Liver (tissue), 9 donors: ENCODE measurements around the gene CDR2. TPM values are rescaled to one million over a fixed set of nuclear protein-coding genes. Genes with fewer than 3 reads are reported as not detected.

ENCODE experiments used
- DNase-seq: peaks from one replicate; pipeline ENCODE4 v3.0.0-alpha.2; 2017; ENCODE audit warnings: low spot score
- H3K27ac ChIP-seq, 2 donors: one replicate each; pipeline ENCODE4 v1.7.0; 2013; ENCODE audit warnings: inconsistent platforms in 2 of 2, low read length in 2 of 2, control low read depth in 1 of 2, low read depth in 1 of 2, mild to moderate bottlenecking in 1 of 2
- H3K27me3 ChIP-seq, 4 donors: one replicate each; pipeline versions ENCODE4 v1.6.1 to v1.7.0; 2013; ENCODE audit warnings: low read length in 3 of 4, inconsistent platforms in 1 of 4, mild to moderate bottlenecking in 1 of 4, moderate library complexity in 1 of 4; ENCODE audit not compliant: control insufficient read depth in 4 of 4, insufficient read depth in 4 of 4
- H3K36me3 ChIP-seq, 4 donors: one replicate each; pipeline versions ENCODE4 v1.6.1 to v1.7.0; 2013; ENCODE audit warnings: low read length in 3 of 4, mild to moderate bottlenecking in 3 of 4, low read depth in 1 of 4, moderate library complexity in 1 of 4; ENCODE audit not compliant: control insufficient read depth in 4 of 4, insufficient read depth in 3 of 4
- H3K4me1 ChIP-seq, 4 donors: one replicate each; pipeline versions ENCODE4 v1.6.1 to v1.7.0; 2013; ENCODE audit warnings: low read length in 3 of 4, mild to moderate bottlenecking in 3 of 4, moderate library complexity in 1 of 4; ENCODE audit not compliant: control insufficient read depth in 4 of 4, insufficient read depth in 4 of 4
- H3K4me3 ChIP-seq, 3 donors: one replicate each; pipeline versions ENCODE4 v1.6.1 to v1.7.0; 2013; ENCODE audit warnings: low read length in 3 of 3, control low read depth in 1 of 3, low read depth in 1 of 3, mild to moderate bottlenecking in 1 of 3
- H3K9ac ChIP-seq, 2 donors: one replicate each; pipeline ENCODE4 v1.7.0; 2013; ENCODE audit warnings: low read length in 2 of 2, mild to moderate bottlenecking in 2 of 2, moderate library complexity in 2 of 2, control low read depth in 1 of 2, low read depth in 1 of 2
- H3K9me3 ChIP-seq, 4 donors: one replicate each; pipeline versions ENCODE4 v1.6.1 to v1.7.0; 2013; ENCODE audit warnings: low read length in 3 of 4; ENCODE audit not compliant: control insufficient read depth in 4 of 4
- FOXA1 ChIP-seq: IDR thresholded peaks from 2 replicates; pipeline ENCODE4 v1.6.1; 2016; ENCODE audit warnings: antibody characterized with exemption
- FOXA2 ChIP-seq: IDR thresholded peaks from 2 replicates; pipeline ENCODE4 v1.6.1; 2016; ENCODE audit warnings: antibody characterized with exemption
- GABPA ChIP-seq, 2 donors: IDR thresholded peaks in 1 of 2; conservative IDR thresholded peaks in 1 of 2; 2 replicates each; pipeline ENCODE4 v1.6.1; 2016; ENCODE audit warnings: antibody characterized with exemption in 2 of 2, mild to moderate bottlenecking in 1 of 2, moderate library complexity in 1 of 2
- HNF4A ChIP-seq, 2 donors: conservative IDR thresholded peaks; 2 replicates each; pipeline ENCODE4 v1.6.1; 2016; ENCODE audit warnings: antibody characterized with exemption in 2 of 2, mild to moderate bottlenecking in 2 of 2
- HNF4G ChIP-seq: IDR thresholded peaks from 2 replicates; pipeline ENCODE4 v1.6.1; 2016; ENCODE audit warnings: antibody characterized with exemption
- JUND ChIP-seq, 2 donors: IDR thresholded peaks; 2 replicates each; pipeline ENCODE4 v1.6.1; 2016; ENCODE audit warnings: antibody characterized with exemption in 2 of 2
- NR2F2 ChIP-seq: IDR thresholded peaks from 2 replicates; pipeline ENCODE4 v1.6.1; 2016; ENCODE audit warnings: antibody characterized with exemption
- RAD21 ChIP-seq, 2 donors: IDR thresholded peaks; 2 replicates each; pipeline ENCODE4 v1.6.1; 2016; ENCODE audit warnings: antibody characterized with exemption in 2 of 2, mild to moderate bottlenecking in 2 of 2
- REST ChIP-seq: IDR thresholded peaks from 2 replicates; pipeline ENCODE4 v1.6.1; 2016; ENCODE audit warnings: antibody characterized with exemption, mild to moderate bottlenecking
- RXRA ChIP-seq, 2 donors: IDR thresholded peaks; 2 replicates each; pipeline ENCODE4 v1.6.1; 2017 to 2018; ENCODE audit warnings: antibody characterized with exemption in 2 of 2, mild to moderate bottlenecking in 1 of 2
- SP1 ChIP-seq: IDR thresholded peaks from 2 replicates; pipeline ENCODE4 v1.6.1; 2018; ENCODE audit warnings: antibody characterized with exemption, mild to moderate bottlenecking
- TAF1 ChIP-seq: conservative IDR thresholded peaks from 2 replicates; pipeline ENCODE4 v1.6.1; 2016; ENCODE audit warnings: antibody characterized with exemption, mild to moderate bottlenecking
- YY1 ChIP-seq: IDR thresholded peaks from 2 replicates; pipeline ENCODE4 v1.6.1; 2016; ENCODE audit warnings: antibody characterized with exemption, mild to moderate bottlenecking
- WGBS: extraction: QIAGEN DNeasy Blood & Tissue Kit; methylation state at CpG from one replicate; pipeline ENCODE4 v1.1.7; 2013; 5-methylcytosine and 5-hydroxymethylcytosine counted together
- polyA plus RNA-seq, 2 donors: library from polyadenylated mRNA; stranded (reverse) in 1 of 2; unstranded in 1 of 2; fragments of 200-250 nt in 1 of 2; fragments of >200 nt in 1 of 2; fragmentation: Nextera tagmentation in 1 of 2; extraction: Ambion mirVana in 1 of 2; gene quantifications; one replicate each; pipeline versions ENCODE4 v1.2.1 to v1.2.3, GENCODE V29; 2013 to 2015
- total RNA-seq, 2 donors: library from RNA; depleted of rRNA; stranded (reverse); fragments of >200 nt; gene quantifications; one replicate each; pipeline ENCODE4 v1.2.3, GENCODE V29; 2014
- TF ChIP-seq, protein P1 (sequence below): fragments of 150-350 bp; IDR thresholded peaks from 2 replicates; pipeline ENCODE4 v1.5.1; 2017; ENCODE audit warnings: improper control_type of control experiment, low read depth, low read length; ENCODE audit not compliant: missing input control
- TF ChIP-seq, protein P2 (sequence below): IDR thresholded peaks from 2 replicates; pipeline ENCODE4 v1.6.1; 2016; ENCODE audit warnings: antibody characterized with exemption
- TF ChIP-seq, protein P3 (sequence below): IDR thresholded peaks from 2 replicates; pipeline ENCODE4 v1.6.1; 2016; ENCODE audit warnings: antibody characterized with exemption
- TF ChIP-seq, protein P4 (sequence below): IDR thresholded peaks from 2 replicates; pipeline ENCODE4 v1.6.1; 2016; ENCODE audit warnings: antibody characterized with exemption
- donor health status: healthy.
- donor health status: healthy.
- donor health status: healthy.
- donor health status: healthy.
- donor health status: healthy.

CDR2 gene
- total and polyA plus RNA-seq, 4 donors, result 2.9 to 12.1 (median 9.7) TPM

GRCh38 chr16:22383827-22384226, 9.4 kb upstream of the CDR2 start:
- WGBS, result 75% methylated on average over 3 of the region's 3 CpGs
- H3K4me3 ChIP-seq, result no peak overlapping the region

GRCh38 chr16:22381392-22381791, 7.0 kb upstream of the CDR2 start:
- Histone ChIP-seq H3K4me3 (no peak overlapping the region), H3K4me1 (peaks cover 0 to 1% (median 0%) of the 10 kb centered on the region in 4 donors), H3K9ac (no peak overlapping the region), H3K27me3 (no peaks in the 10 kb centered on the region), H3K27ac (no peak overlapping the region), H3K9me3 (no peaks in the 10 kb centered on the region), H3K36me3 (no peaks in the 10 kb centered on the region)
- TF ChIP-seq JUND (IDR thresholded peaks at IDR 0.05) (no peak), TAF1 (no peak), YY1 (no peak), HNF4G (no peak), HNF4A (conservative IDR thresholded peaks at IDR 0.05) (no peak), GABPA (IDR thresholded peaks at IDR 0.05 in 1 of 2, conservative IDR thresholded peaks at IDR 0.05 in 1 of 2) (no peak), RAD21 (IDR thresholded peaks at IDR 0.05) (no peak), FOXA2 (no peak)
- TF ChIP-seq, protein P1, sequence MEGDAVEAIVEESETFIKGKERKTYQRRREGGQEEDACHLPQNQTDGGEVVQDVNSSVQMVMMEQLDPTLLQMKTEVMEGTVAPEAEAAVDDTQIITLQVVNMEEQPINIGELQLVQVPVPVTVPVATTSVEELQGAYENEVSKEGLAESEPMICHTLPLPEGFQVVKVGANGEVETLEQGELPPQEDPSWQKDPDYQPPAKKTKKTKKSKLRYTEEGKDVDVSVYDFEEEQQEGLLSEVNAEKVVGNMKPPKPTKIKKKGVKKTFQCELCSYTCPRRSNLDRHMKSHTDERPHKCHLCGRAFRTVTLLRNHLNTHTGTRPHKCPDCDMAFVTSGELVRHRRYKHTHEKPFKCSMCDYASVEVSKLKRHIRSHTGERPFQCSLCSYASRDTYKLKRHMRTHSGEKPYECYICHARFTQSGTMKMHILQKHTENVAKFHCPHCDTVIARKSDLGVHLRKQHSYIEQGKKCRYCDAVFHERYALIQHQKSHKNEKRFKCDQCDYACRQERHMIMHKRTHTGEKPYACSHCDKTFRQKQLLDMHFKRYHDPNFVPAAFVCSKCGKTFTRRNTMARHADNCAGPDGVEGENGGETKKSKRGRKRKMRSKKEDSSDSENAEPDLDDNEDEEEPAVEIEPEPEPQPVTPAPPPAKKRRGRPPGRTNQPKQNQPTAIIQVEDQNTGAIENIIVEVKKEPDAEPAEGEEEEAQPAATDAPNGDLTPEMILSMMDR, result no peak
- TF ChIP-seq, protein P2, sequence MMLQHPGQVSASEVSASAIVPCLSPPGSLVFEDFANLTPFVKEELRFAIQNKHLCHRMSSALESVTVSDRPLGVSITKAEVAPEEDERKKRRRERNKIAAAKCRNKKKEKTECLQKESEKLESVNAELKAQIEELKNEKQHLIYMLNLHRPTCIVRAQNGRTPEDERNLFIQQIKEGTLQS, result no peak
- no peak for DNase-seq

More at GRCh38 chr16:22383827-22384226, 9.4 kb upstream of the CDR2 start:
- Histone ChIP-seq H3K9ac (no peak overlapping the region), H3K9me3 (no peaks in the 10 kb centered on the region), H3K27me3 (no peaks in the 10 kb centered on the region), H3K27ac (no peak overlapping the region), H3K4me1 (peaks cover 0 to 2% (median 0%) of the 10 kb centered on the region in 4 donors), H3K36me3 (no peaks in the 10 kb centered on the region)
- TF ChIP-seq JUND (IDR thresholded peaks at IDR 0.05), result no peak
- TF ChIP-seq RAD21 (IDR thresholded peaks at IDR 0.05), result no peak
- no peak for TF ChIP-seq FOXA2
- TF ChIP-seq, protein P3, sequence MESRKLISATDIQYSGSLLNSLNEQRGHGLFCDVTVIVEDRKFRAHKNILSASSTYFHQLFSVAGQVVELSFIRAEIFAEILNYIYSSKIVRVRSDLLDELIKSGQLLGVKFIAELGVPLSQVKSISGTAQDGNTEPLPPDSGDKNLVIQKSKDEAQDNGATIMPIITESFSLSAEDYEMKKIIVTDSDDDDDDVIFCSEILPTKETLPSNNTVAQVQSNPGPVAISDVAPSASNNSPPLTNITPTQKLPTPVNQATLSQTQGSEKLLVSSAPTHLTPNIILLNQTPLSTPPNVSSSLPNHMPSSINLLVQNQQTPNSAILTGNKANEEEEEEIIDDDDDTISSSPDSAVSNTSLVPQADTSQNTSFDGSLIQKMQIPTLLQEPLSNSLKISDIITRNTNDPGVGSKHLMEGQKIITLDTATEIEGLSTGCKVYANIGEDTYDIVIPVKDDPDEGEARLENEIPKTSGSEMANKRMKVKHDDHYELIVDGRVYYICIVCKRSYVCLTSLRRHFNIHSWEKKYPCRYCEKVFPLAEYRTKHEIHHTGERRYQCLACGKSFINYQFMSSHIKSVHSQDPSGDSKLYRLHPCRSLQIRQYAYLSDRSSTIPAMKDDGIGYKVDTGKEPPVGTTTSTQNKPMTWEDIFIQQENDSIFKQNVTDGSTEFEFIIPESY, result no peak
- DNase-seq, result no peak

DNA sequence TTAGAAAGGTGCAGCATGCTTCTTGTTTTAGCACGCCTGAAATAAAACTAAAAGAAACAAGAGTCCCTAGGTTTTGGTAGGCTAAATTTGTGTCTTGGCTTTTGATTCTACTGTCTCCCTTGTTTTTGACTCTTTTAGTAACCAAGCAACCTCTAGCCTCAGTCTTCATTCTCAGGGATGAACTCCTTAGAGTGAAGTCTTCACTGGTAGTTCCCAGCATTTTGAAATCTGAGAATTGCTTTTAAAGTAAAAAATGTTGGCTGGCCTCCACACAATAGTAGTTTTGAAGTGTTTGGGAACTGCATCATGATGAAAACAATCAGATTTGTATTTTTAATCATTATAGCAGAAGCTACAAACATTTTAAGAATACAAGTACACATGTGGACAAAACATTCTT, 6.1 kb upstream of the CDR2 start:
- no peak overlapping the region for H3K27ac ChIP-seq
- TF ChIP-seq JUND (IDR thresholded peaks at IDR 0.05) (no peak), YY1 (no peak), TAF1 (no peak), FOXA1 (no peak), HNF4G (no peak), SP1 (no peak), REST (no peak), RAD21 (IDR thresholded peaks at IDR 0.05) (no peak), GABPA (IDR thresholded peaks at IDR 0.05 in 1 of 2, conservative IDR thresholded peaks at IDR 0.05 in 1 of 2) (no peak), NR2F2 (no peak), HNF4A (conservative IDR thresholded peaks at IDR 0.05) (no peak), RXRA (IDR thresholded peaks at IDR 0.05) (no peak)
- TF ChIP-seq, protein P1, result no peak
- TF ChIP-seq, protein P2, result no peak
- TF ChIP-seq, protein P4, sequence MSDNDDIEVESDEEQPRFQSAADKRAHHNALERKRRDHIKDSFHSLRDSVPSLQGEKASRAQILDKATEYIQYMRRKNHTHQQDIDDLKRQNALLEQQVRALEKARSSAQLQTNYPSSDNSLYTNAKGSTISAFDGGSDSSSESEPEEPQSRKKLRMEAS, result no peak

More for the DNA sequence above, 6.1 kb upstream of the CDR2 start:
- no peak overlapping the region for H3K9ac ChIP-seq
- H3K36me3 ChIP-seq, result no peaks in the 10 kb centered on the region
- 93% methylated on average over 1 of the region's 1 CpG for WGBS
- DNase-seq, result no peak
- no peaks in the 10 kb centered on the region for H3K4me1 ChIP-seq
- no peaks in the 10 kb centered on the region for H3K27me3 ChIP-seq
- no peak overlapping the region for H3K4me3 ChIP-seq
- H3K9me3 ChIP-seq, result no peaks in the 10 kb centered on the region
